ENCODE results near the gene MORN1. TPM values are rescaled to one million over a fixed set of nuclear protein-coding genes. Genes with fewer than 3 reads are reported as not detected.

MORN1 gene
- polyA plus RNA-seq, 2 donors = 3.0 to 5.8 TPM

DNA sequence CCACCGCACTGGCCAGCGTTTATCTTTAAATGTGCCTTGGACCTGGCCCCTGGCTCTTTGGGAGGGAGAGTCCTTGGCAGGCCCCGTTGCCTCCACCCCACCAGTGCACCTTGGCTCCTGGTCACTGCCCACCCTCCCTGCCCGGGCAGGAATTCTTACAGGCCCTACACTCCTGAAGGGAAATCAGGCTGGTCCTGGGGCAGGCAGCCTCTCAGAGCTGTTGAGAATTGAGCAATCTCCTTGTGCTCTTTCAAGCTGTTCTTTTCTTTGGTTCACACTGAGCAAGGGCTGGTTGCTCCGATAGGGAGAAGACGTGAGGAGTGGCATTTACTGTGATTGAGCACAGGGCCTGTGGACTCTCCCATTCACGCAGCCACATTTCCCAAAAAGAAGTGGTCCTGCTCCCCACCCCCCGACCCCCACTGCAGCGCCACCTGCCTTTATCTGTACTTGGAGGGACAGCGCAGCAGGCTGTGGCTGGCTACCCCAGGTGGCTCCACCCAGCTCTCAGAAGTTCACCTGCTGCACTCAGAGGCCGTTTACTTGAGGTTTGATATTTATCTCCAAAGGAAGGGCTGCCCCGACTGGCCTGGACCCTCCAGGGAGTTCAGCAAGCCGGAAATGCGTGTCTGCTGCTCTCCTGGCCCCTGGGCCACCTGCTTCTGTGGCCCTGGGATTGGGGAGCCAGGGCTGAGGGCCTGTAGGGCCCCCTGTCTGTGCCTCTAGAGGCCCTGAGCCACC lies 115.4 kb downstream of the MORN1 start:
- no peaks in the 10 kb centered on the region for H3K27me3 ChIP-seq (ENCODE audit: control insufficient read depth in 1 of 2, insufficient read depth in 2 of 2, low read length in 2 of 2)
- H3K4me1 ChIP-seq (ENCODE audit: control insufficient read depth in 2 of 2, insufficient read depth in 2 of 2, low read length in 1 of 2) = peaks cover 49 to 50% of the 10 kb centered on the region in 2 donors
- peak overlapping the region in 1 of 2 donors; percentile 56 for H3K27ac ChIP-seq (ENCODE audit: low read depth in 2 of 2, low read length in 1 of 2)
- peaks cover 0 to 3% of the 10 kb centered on the region in 2 donors for H3K9me3 ChIP-seq (ENCODE audit: control insufficient read depth in 2 of 2, insufficient read depth in 1 of 2, low read depth in 1 of 2, low read length in 1 of 2)
- peaks cover 0 to 11% of the 10 kb centered on the region in 2 donors for H3K36me3 ChIP-seq (ENCODE audit: control insufficient read depth in 2 of 2, insufficient read depth in 2 of 2, low read length in 1 of 2)
- 39 to 51% methylated on average over 14 of the region's 14 CpGs for WGBS, 2 donors
- no peak overlapping the region for H3K4me3 ChIP-seq (ENCODE audit: low read depth in 1 of 2, low read length in 2 of 2)

DNA sequence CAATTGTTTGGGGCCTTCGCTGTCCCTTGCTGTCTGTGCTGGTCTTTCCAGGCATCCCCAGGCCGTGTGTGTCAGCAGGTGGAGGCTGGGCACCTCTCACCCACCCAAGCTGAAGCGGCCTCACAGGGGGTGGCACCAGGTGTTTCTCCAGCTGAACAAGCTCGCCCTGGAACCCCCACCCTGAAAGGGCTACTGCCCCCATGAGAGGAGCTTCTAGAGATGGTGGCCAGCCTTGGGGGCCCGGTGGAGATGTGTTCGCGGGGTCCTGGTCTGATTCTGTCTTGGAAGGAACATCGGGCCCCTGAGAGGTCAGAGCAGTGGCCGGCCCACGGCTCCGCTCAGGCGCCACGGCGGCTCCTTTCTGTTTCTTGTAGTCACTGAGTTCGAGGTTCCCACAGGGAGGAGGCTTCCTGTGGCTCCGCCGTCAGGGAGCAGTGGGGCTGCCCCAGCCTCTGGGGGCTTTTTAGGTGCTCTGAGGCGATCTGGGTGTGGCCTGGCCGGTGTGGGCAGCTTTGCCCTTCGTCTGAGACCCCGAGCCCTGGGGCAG lies 116.4 kb downstream of the MORN1 start:
- Histone ChIP-seq H3K36me3 (ENCODE audit: control insufficient read depth in 2 of 2, insufficient read depth in 2 of 2, low read length in 1 of 2) (peaks cover 0 to 11% of the 10 kb centered on the region in 2 donors), H3K4me3 (ENCODE audit: low read depth in 1 of 2, low read length in 2 of 2) (no peak overlapping the region), H3K9me3 (ENCODE audit: control insufficient read depth in 2 of 2, insufficient read depth in 1 of 2, low read depth in 1 of 2, low read length in 1 of 2) (peaks cover 0 to 3% of the 10 kb centered on the region in 2 donors), H3K27me3 (ENCODE audit: control insufficient read depth in 1 of 2, insufficient read depth in 2 of 2, low read length in 2 of 2) (no peaks in the 10 kb centered on the region), H3K27ac (ENCODE audit: low read depth in 2 of 2, low read length in 1 of 2) (peak overlapping the region; percentile 1 to 8), H3K4me1 (ENCODE audit: control insufficient read depth in 2 of 2, insufficient read depth in 2 of 2, low read length in 1 of 2) (peaks cover 57 to 60% of the 10 kb centered on the region in 2 donors)
- 70% methylated on average over 21 of the region's 21 CpGs for WGBS, 2 donors

DNA sequence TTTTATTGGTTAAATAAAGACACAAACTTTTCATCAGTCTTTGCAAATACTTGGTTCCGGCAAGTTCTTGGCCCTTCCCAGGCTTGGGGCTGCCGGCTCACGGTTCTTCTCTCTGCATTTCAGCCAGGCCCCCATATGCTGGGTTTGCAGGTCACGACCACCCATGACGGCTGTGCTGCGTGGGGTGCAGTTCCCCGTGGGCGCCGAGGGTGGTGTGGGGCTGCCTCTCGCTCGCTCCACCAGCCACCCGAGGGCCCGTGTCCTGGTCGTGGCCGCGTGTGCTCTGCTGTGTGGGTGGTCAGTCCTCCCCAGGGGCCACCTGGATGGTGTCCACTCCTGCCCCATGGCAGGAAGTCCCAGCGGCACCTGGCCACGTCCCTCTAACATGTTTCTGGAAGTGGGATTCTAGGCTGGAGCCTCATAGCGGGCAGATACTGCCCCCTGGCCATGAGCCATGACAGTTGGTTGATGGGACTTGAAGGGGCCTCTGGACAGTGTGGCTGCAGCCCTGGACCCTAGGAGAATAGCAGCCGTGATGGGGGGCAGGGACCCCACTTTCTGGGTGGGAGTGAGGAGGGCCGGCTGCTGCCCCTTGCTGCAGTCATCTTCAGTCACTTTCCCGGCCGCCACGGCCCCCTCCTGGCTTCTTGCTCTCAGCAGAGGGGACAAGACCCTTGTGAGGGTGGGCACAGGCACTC lies 117.0 kb downstream of the MORN1 start:
- H3K4me1 ChIP-seq (ENCODE audit: control insufficient read depth in 2 of 2, insufficient read depth in 2 of 2, low read length in 1 of 2) = peaks cover 58 to 63% of the 10 kb centered on the region in 2 donors
- no peaks in the 10 kb centered on the region for H3K27me3 ChIP-seq (ENCODE audit: control insufficient read depth in 1 of 2, insufficient read depth in 2 of 2, low read length in 2 of 2)
- peak overlapping the region in 1 of 2 donors; percentile 1 for H3K27ac ChIP-seq (ENCODE audit: low read depth in 2 of 2, low read length in 1 of 2)
- WGBS, 2 donors = 72 to 78% methylated on average over 24 of the region's 24 CpGs
- H3K36me3 ChIP-seq (ENCODE audit: control insufficient read depth in 2 of 2, insufficient read depth in 2 of 2, low read length in 1 of 2) = peaks cover 0 to 12% of the 10 kb centered on the region in 2 donors
- no peak overlapping the region for H3K4me3 ChIP-seq (ENCODE audit: low read depth in 1 of 2, low read length in 2 of 2)
- H3K9me3 ChIP-seq (ENCODE audit: control insufficient read depth in 2 of 2, insufficient read depth in 1 of 2, low read depth in 1 of 2, low read length in 1 of 2) = peaks cover 0 to 3% of the 10 kb centered on the region in 2 donors

DNA sequence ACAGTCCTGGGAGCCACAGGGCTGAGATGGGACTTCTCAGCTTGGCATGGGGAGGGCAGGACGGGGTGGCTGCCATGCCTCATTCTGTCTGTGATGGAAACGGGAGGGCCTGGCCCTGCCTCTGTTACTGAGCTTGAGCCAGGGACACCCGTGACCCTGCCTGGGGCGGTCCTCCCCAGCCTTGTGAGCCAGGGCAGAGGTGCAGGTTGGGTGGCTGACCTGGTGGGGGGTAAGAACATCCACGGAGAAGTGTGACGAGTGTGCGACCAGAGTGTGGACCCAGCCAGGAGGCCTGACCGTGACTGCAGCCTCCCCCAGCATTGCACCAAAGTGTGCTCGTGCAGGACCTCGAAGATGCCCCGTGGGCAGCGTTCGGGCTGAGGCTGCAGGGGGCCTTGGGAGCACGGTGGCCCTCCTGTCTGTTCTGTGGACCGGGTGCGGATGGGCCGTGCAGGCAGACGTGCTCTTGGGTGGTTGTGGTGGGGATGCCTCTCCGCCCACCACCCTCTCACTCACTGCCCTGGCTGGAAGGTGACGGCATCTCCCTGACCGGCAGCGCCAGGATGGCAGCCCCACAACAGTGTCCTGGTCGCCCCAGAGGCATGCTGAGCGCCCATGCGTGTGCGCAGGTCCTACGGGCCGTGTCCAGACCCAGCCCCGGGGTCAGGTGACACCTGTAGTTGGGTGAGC lies 117.8 kb downstream of the MORN1 start:
- Histone ChIP-seq H3K9me3 (ENCODE audit: control insufficient read depth in 2 of 2, insufficient read depth in 1 of 2, low read depth in 1 of 2, low read length in 1 of 2) (peaks cover 0 to 3% of the 10 kb centered on the region in 2 donors), H3K4me1 (ENCODE audit: control insufficient read depth in 2 of 2, insufficient read depth in 2 of 2, low read length in 1 of 2) (peaks cover 55 to 60% of the 10 kb centered on the region in 2 donors), H3K36me3 (ENCODE audit: control insufficient read depth in 2 of 2, insufficient read depth in 2 of 2, low read length in 1 of 2) (peaks cover 0 to 14% of the 10 kb centered on the region in 2 donors), H3K27ac (ENCODE audit: low read depth in 2 of 2, low read length in 1 of 2) (peak overlapping the region in 1 of 2 donors; percentile 59), H3K4me3 (ENCODE audit: low read depth in 1 of 2, low read length in 2 of 2) (no peak overlapping the region), H3K27me3 (ENCODE audit: control insufficient read depth in 1 of 2, insufficient read depth in 2 of 2, low read length in 2 of 2) (no peaks in the 10 kb centered on the region)
- 74 to 80% methylated on average over 29 of the region's 29 CpGs for WGBS, 2 donors

- no peak overlapping the region for H3K4me3 ChIP-seq (ENCODE audit: low read depth in 1 of 2, low read length in 2 of 2)
Measured at GRCh38 chr1:2272686-2273400, 118.5 kb downstream of the MORN1 start.

GRCh38 chr1:2271841-2272655 lies 119.3 kb downstream of the MORN1 start:
- Histone ChIP-seq H3K36me3 (ENCODE audit: control insufficient read depth in 2 of 2, insufficient read depth in 2 of 2, low read length in 1 of 2) (peaks cover 0 to 7% of the 10 kb centered on the region in 2 donors), H3K27me3 (ENCODE audit: control insufficient read depth in 1 of 2, insufficient read depth in 2 of 2, low read length in 2 of 2) (no peaks in the 10 kb centered on the region), H3K4me3 (ENCODE audit: low read depth in 1 of 2, low read length in 2 of 2) (no peak overlapping the region), H3K27ac (ENCODE audit: low read depth in 2 of 2, low read length in 1 of 2) (peak overlapping the region in 1 of 2 donors; percentile 20), H3K4me1 (ENCODE audit: control insufficient read depth in 2 of 2, insufficient read depth in 2 of 2, low read length in 1 of 2) (peaks cover 50 to 59% of the 10 kb centered on the region in 2 donors), H3K9me3 (ENCODE audit: control insufficient read depth in 2 of 2, insufficient read depth in 1 of 2, low read depth in 1 of 2, low read length in 1 of 2) (no peaks in the 10 kb centered on the region)
- WGBS, 2 donors = 56 to 62% methylated on average over 23 of the region's 23 CpGs

More at GRCh38 chr1:2272686-2273400, 118.5 kb downstream of the MORN1 start:
- 62 to 67% methylated on average over 28 of the region's 28 CpGs for WGBS, 2 donors
- Histone ChIP-seq H3K27me3 (ENCODE audit: control insufficient read depth in 1 of 2, insufficient read depth in 2 of 2, low read length in 2 of 2) (no peaks in the 10 kb centered on the region), H3K27ac (ENCODE audit: low read depth in 2 of 2, low read length in 1 of 2) (peak overlapping the region; percentile 13 to 59), H3K36me3 (ENCODE audit: control insufficient read depth in 2 of 2, insufficient read depth in 2 of 2, low read length in 1 of 2) (peaks cover 0 to 12% of the 10 kb centered on the region in 2 donors), H3K4me1 (ENCODE audit: control insufficient read depth in 2 of 2, insufficient read depth in 2 of 2, low read length in 1 of 2) (peaks cover 51 to 61% of the 10 kb centered on the region in 2 donors), H3K9me3 (ENCODE audit: control insufficient read depth in 2 of 2, insufficient read depth in 1 of 2, low read depth in 1 of 2, low read length in 1 of 2) (peaks cover 0 to 3% of the 10 kb centered on the region in 2 donors)

Other genes starting within 250 kb of the MORN1 start
- 10 to 100 TPM; 32.9 to 44.8 TPM for gene FAAP20, start 196.8 kb downstream of the MORN1 start, polyA plus RNA-seq
- 10 to 100 TPM; 11.5 to 12.8 TPM for gene SKI, start 163.2 kb downstream of the MORN1 start, polyA plus RNA-seq
- gene RER1, start 287 bp upstream of the MORN1 start, polyA plus RNA-seq = 100 to 1,000 TPM in 1 of 2 donors, 10 to 100 TPM in 1; 85.8 to 116 TPM
- gene PEX10, start 21.0 kb upstream of the MORN1 start, polyA plus RNA-seq = 10 to 100 TPM; 19.7 to 21.1 TPM
- 10 to 100 TPM; 19.2 to 88.7 TPM for gene PLCH2, start 84.7 kb upstream of the MORN1 start, polyA plus RNA-seq
- gene PANK4, start 135.0 kb upstream of the MORN1 start, polyA plus RNA-seq = 10 to 100 TPM; 10.1 to 15.4 TPM
- gene HES5, start 138.7 kb upstream of the MORN1 start, polyA plus RNA-seq = 1 to 10 TPM in 1 of 2 donors, under 1 TPM in 1; 0.71 to 1.5 TPM
- gene TNFRSF14, start 164.8 kb upstream of the MORN1 start, polyA plus RNA-seq = 10 to 100 TPM; 34.1 to 57.5 TPM
- gene PRXL2B, start 195.2 kb upstream of the MORN1 start, polyA plus RNA-seq = 10 to 100 TPM; 12.2 to 16.3 TPM
- 10 to 100 TPM in 1 of 2 donors, 1 to 10 TPM in 1; 3.4 to 11.6 TPM for gene MMEL1, start 241.5 kb upstream of the MORN1 start, polyA plus RNA-seq

Measured in esophagus (tissue), 2 donors.